GM20431 (cell line): Measurements from ENCODE around the gene PLOD2.

Experiments used
- in situ Hi-C: fragments of 300-500 bp; cut with MseI, MboI; formaldehyde crosslinking; loops from one replicate; pipeline ENCODE4 v1.15.0; 2020; ENCODE audit warnings: low sequenced_read_pairs; ENCODE audit not compliant: unreplicated experiment

The PLOD2 gene

GRCh38 chr3:146153429-146153828 is 7.6 kb downstream of the PLOD2 start:
- in situ Hi-C loops, result loop anchor here (25.0 kb wide), 1 partner anchor 91 kb away; no protein-coding TSS in a partner anchor

- in situ Hi-C loops, result loop anchor here (25.0 kb wide), 1 partner anchor 91 kb away; no protein-coding TSS in a partner anchor
Observed at GRCh38 chr3:146152834-146153233, 8.2 kb downstream of the PLOD2 start.

- in situ Hi-C loops, result no loop called here
Observed at GRCh38 chr3:146148468-146148931, 12.5 kb downstream of the PLOD2 start.

- in situ Hi-C loops, result no loop called here
Observed at GRCh38 chr3:146145642-146146041, 15.3 kb downstream of the PLOD2 start.

- in situ Hi-C loops, result no loop called here
Observed at GRCh38 chr3:146142757-146143156, 18.2 kb downstream of the PLOD2 start.

GRCh38 chr3:146139586-146140110 is 21.3 kb downstream of the PLOD2 start:
- in situ Hi-C loops, result no loop called here

GRCh38 chr3:146138902-146139301 is 22.1 kb downstream of the PLOD2 start:
- in situ Hi-C loops, result no loop called here

- in situ Hi-C loops, result no loop called here
Observed at GRCh38 chr3:146136647-146137046, 24.3 kb downstream of the PLOD2 start.

- in situ Hi-C loops, result no loop called here
Observed at GRCh38 chr3:146134348-146135117, 26.5 kb downstream of the PLOD2 start.

- in situ Hi-C loops, result no loop called here
Observed at GRCh38 chr3:146133441-146133840, 27.5 kb downstream of the PLOD2 start.

GRCh38 chr3:146131616-146132410 is 29.2 kb downstream of the PLOD2 start:
- in situ Hi-C loops, result no loop called here

- in situ Hi-C loops, result no loop called here
Observed at GRCh38 chr3:146130881-146131371, 30.1 kb downstream of the PLOD2 start.

- in situ Hi-C loops, result no loop called here
Observed at GRCh38 chr3:146129750-146130149, 31.2 kb downstream of the PLOD2 start.

- in situ Hi-C loops, result no loop called here
Observed at GRCh38 chr3:146128939-146129338, 32.0 kb downstream of the PLOD2 start.

- in situ Hi-C loops, result no loop called here
Observed at GRCh38 chr3:146128179-146128578, 32.8 kb downstream of the PLOD2 start.

GRCh38 chr3:146125951-146126350 is 35.0 kb downstream of the PLOD2 start:
- in situ Hi-C loops, result no loop called here

GRCh38 chr3:146124126-146124801 is 36.7 kb downstream of the PLOD2 start:
- in situ Hi-C loops, result no loop called here

GRCh38 chr3:146117406-146118285 is 43.3 kb downstream of the PLOD2 start:
- in situ Hi-C loops, result no loop called here

- in situ Hi-C loops, result no loop called here
Observed at GRCh38 chr3:146115619-146116018, 45.4 kb downstream of the PLOD2 start.
